H9 (cell line): ENCODE results near the gene VENTX. TPM values are rescaled to one million over a fixed set of nuclear protein-coding genes. Genes with fewer than 3 reads are reported as not detected.

ENCODE experiments used
- DNase-seq: peaks from one replicate; pipeline ENCODE4 v3.0.0-alpha.2; 2017
- H2AFZ ChIP-seq: one replicate; pipeline ENCODE4 v1.6.1; 2013; ENCODE audit warnings: mild to moderate bottlenecking, low read length, control low read depth, moderate library complexity
- H2AK5ac ChIP-seq: 2 replicates; pipeline ENCODE4 v1.6.1; 2013; ENCODE audit warnings: low read length, control low read depth, mixed read lengths; ENCODE audit not compliant: insufficient read length
- H2BK120ac ChIP-seq: one replicate; pipeline ENCODE4 v1.6.1; 2013; ENCODE audit warnings: low read depth, mild to moderate bottlenecking, low read length, control low read depth, inconsistent platforms; ENCODE audit not compliant: poor library complexity, severe bottlenecking
- H2BK12ac ChIP-seq: 2 replicates; pipeline ENCODE4 v1.6.1; 2013; ENCODE audit warnings: low read length, control low read depth, mixed read lengths, low read depth; ENCODE audit not compliant: insufficient read length
- H2BK15ac ChIP-seq: 2 replicates; pipeline ENCODE4 v1.6.1; 2013; ENCODE audit warnings: low read depth, low read length, control low read depth
- H2BK20ac ChIP-seq: one replicate; pipeline ENCODE4 v1.6.1; 2013; ENCODE audit warnings: low read depth, mild to moderate bottlenecking, low read length, control low read depth, inconsistent platforms; ENCODE audit not compliant: poor library complexity, severe bottlenecking
- H2BK5ac ChIP-seq: 2 replicates; pipeline ENCODE4 v1.6.1; 2013; ENCODE audit warnings: low read length, control low read depth, mixed read lengths; ENCODE audit not compliant: insufficient read length
- H3K14ac ChIP-seq: 2 replicates; pipeline ENCODE4 v1.6.1; 2013; ENCODE audit warnings: low read length, control low read depth; ENCODE audit not compliant: insufficient read depth
- H3K18ac ChIP-seq: 2 replicates; pipeline ENCODE4 v1.6.1; 2013; ENCODE audit warnings: low read depth, mild to moderate bottlenecking, mixed read lengths, low read length, control low read depth; ENCODE audit not compliant: insufficient read length
- H3K23ac ChIP-seq: 2 replicates; pipeline ENCODE4 v1.6.1; 2013; ENCODE audit warnings: low read length, control low read depth, mixed read lengths, low read depth; ENCODE audit not compliant: insufficient read length
- H3K23me2 ChIP-seq: 2 replicates; pipeline ENCODE4 v1.6.1; 2013; ENCODE audit warnings: low read depth, mild to moderate bottlenecking, mixed read lengths, low read length, control low read depth; ENCODE audit not compliant: insufficient read length, poor library complexity, severe bottlenecking
- H3K27ac ChIP-seq: 2 replicates; pipeline ENCODE4 v1.5.1; 2013; ENCODE audit warnings: low read length, control low read depth, mixed read lengths, low read depth; ENCODE audit not compliant: insufficient read length
- H3K27me3 ChIP-seq: 2 replicates; pipeline ENCODE4 v1.6.1; 2013; ENCODE audit warnings: low read length, control low read depth, inconsistent platforms; ENCODE audit not compliant: insufficient read depth
- H3K4ac ChIP-seq: 2 replicates; pipeline ENCODE4 v1.6.1; 2013; ENCODE audit warnings: low read depth, mild to moderate bottlenecking, control low read depth, inconsistent platforms, low read length, moderate library complexity
- H3K4me1 ChIP-seq: 2 replicates; pipeline ENCODE4 v1.6.1; 2013; ENCODE audit warnings: low read length, control low read depth, inconsistent platforms; ENCODE audit not compliant: insufficient read depth
- H3K4me2 ChIP-seq: 2 replicates; pipeline ENCODE4 v1.6.1; 2013; ENCODE audit warnings: low read length, control low read depth, mixed read lengths; ENCODE audit not compliant: insufficient read length, insufficient read depth
- H3K56ac ChIP-seq: 2 replicates; pipeline ENCODE4 v1.6.1; 2013; ENCODE audit warnings: low read depth, mild to moderate bottlenecking, mixed read lengths, low read length, control low read depth; ENCODE audit not compliant: insufficient read length
- H3K79me1 ChIP-seq: 2 replicates; pipeline ENCODE4 v1.6.1; 2013; ENCODE audit warnings: low read depth, mild to moderate bottlenecking, moderate library complexity, low read length, control low read depth, inconsistent platforms; ENCODE audit not compliant: insufficient read depth, poor library complexity, severe bottlenecking
- H3K79me2 ChIP-seq: 2 replicates; pipeline ENCODE4 v1.6.1; 2013; ENCODE audit warnings: low read length, control low read depth, inconsistent platforms; ENCODE audit not compliant: insufficient read depth
- H3K9ac ChIP-seq: 2 replicates; pipeline ENCODE4 v1.6.1; 2013; ENCODE audit warnings: low read length, control low read depth, mixed read lengths; ENCODE audit not compliant: insufficient read length; ENCODE audit errors: extremely low read depth
- H3K9me3 ChIP-seq: one replicate; pipeline ENCODE4 v1.6.1; 2013; ENCODE audit warnings: low read depth, low read length, inconsistent platforms; ENCODE audit not compliant: control insufficient read depth
- H3T11ph ChIP-seq: one replicate; pipeline ENCODE4 v1.6.1; 2013; ENCODE audit warnings: mild to moderate bottlenecking, low read length, control low read depth, inconsistent platforms
- H4K20me1 ChIP-seq: one replicate; pipeline ENCODE4 v1.6.1; 2013; ENCODE audit not compliant: control insufficient read depth, insufficient read length, insufficient read depth
- H4K5ac ChIP-seq: 2 replicates; pipeline ENCODE4 v1.6.1; 2013; ENCODE audit warnings: low read depth, mild to moderate bottlenecking, mixed read lengths, low read length, control low read depth; ENCODE audit not compliant: insufficient read length
- H4K8ac ChIP-seq: replicated peaks from 2 replicates; pipeline ENCODE4 v1.6.1; 2013; ENCODE audit warnings: low read length, control low read depth, mixed read lengths, low read depth; ENCODE audit not compliant: insufficient read length
- H4K91ac ChIP-seq: 2 replicates; pipeline ENCODE4 v1.6.1; 2013; ENCODE audit warnings: low read depth, mild to moderate bottlenecking, moderate library complexity, mixed read lengths, low read length, control low read depth; ENCODE audit not compliant: insufficient read length
- H3K27ac Mint-ChIP-seq, 3 experiments: 2 replicates in 2 of 3; 3 replicates in 1 of 3; pipeline ENCODE4 v1.8.0; 2020 to 2021; ENCODE audit warnings: mixed read lengths in 3 of 3, mild to moderate bottlenecking in 1 of 3, moderate library complexity in 1 of 3
- H3K27me3 Mint-ChIP-seq: 2 replicates; pipeline ENCODE4 v1.8.0; 2021; ENCODE audit warnings: low read depth, mild to moderate bottlenecking, moderate library complexity, mixed read lengths
- H3K36me3 Mint-ChIP-seq, 3 experiments: 2 replicates in 2 of 3; 3 replicates in 1 of 3; pipeline ENCODE4 v1.8.0; 2020 to 2021; ENCODE audit warnings: low read depth in 3 of 3, mixed read lengths in 3 of 3; ENCODE audit not compliant: insufficient read depth in 1 of 3
- H3K4me1 Mint-ChIP-seq, 2 experiments: 2 replicates each; pipeline ENCODE4 v1.8.0; 2020; ENCODE audit warnings: mixed read lengths in 2 of 2
- H3K4me3 Mint-ChIP-seq, 2 experiments: 2 replicates in 1 of 2; 3 replicates in 1 of 2; pipeline ENCODE4 v1.8.0; 2020 to 2021; ENCODE audit warnings: mild to moderate bottlenecking in 2 of 2, mixed read lengths in 2 of 2, moderate library complexity in 1 of 2
- H3K9me3 Mint-ChIP-seq, 2 experiments: 2 replicates in 1 of 2; 3 replicates in 1 of 2; pipeline ENCODE4 v1.8.0; 2020; ENCODE audit warnings: mild to moderate bottlenecking in 2 of 2, mixed read lengths in 2 of 2, moderate library complexity in 1 of 2
- CTCF ChIP-seq: fragments of 200-600 bp; sonication (generic); conservative IDR thresholded peaks from 3 replicates; pipeline ENCODE4 v1.8.0; 2021; ENCODE audit warnings: antibody characterized with exemption, mild to moderate bottlenecking
- WGBS: extraction: QIAGEN DNeasy Blood & Tissue Kit; methylation state at CpG from one replicate; pipeline ENCODE4 v1.1.7; 2013; ENCODE audit warnings: missing lambda C conversion rate, low lambda C conversion rate, mixed read lengths; ENCODE audit not compliant: insufficient read length; ENCODE audit errors: extremely low coverage; 5-methylcytosine and 5-hydroxymethylcytosine counted together
- total RNA-seq: library from RNA; stranded (reverse); gene quantifications from 2 replicates; pipeline ENCODE4 v1.2.1, GENCODE V29; 2021

Gene VENTX
- total RNA-seq, 1 experiment from 2014 or later: 10.9 TPM

- no peaks in the 10 kb centered on the region for H3K36me3 Mint-ChIP-seq
- peak overlapping the region in 1 of 3 experiments; percentile 1; a peak in 1 of 7 replicates for H3K27ac Mint-ChIP-seq
- H3K23me2 ChIP-seq: no peaks in the 10 kb centered on the region
These were observed 11.6 kb downstream of the VENTX start for GRCh38 chr10:133249094-133249780.

More at GRCh38 chr10:133249094-133249780, 11.6 kb downstream of the VENTX start:
- no peak overlapping the region for H2BK20ac ChIP-seq
- no peaks in the 10 kb centered on the region; a peak in 1 of 5 replicates for H3K9me3 Mint-ChIP-seq
- WGBS: no CpG with 5 or more reads among the region's 21 CpGs
- H3K4me1 Mint-ChIP-seq: peaks cover 19 to 30% of the 10 kb centered on the region in 2 experiments
- H3K4me2 ChIP-seq: no peak overlapping the region
- no peak overlapping the region for H3T11ph ChIP-seq
- H3K79me1 ChIP-seq: no peaks in the 10 kb centered on the region
- no peaks in the 10 kb centered on the region for H3K79me2 ChIP-seq
- no peak overlapping the region for H2BK5ac ChIP-seq
- H3K18ac ChIP-seq: no peak overlapping the region
- H3K27me3 Mint-ChIP-seq: peaks cover 6% of the 10 kb centered on the region
- no peak overlapping the region for H3K27ac ChIP-seq
- no peak overlapping the region for H3K14ac ChIP-seq
- no peak for DNase-seq
- no peak overlapping the region for H2BK120ac ChIP-seq
- H3K56ac ChIP-seq: no peak overlapping the region
- H3K4ac ChIP-seq: no peak overlapping the region
- no peak overlapping the region for H4K5ac ChIP-seq
- H3K9me3 ChIP-seq: no peaks in the 10 kb centered on the region
- H3K27me3 ChIP-seq: no peaks in the 10 kb centered on the region
- no peak overlapping the region for H4K8ac ChIP-seq
- no peaks in the 10 kb centered on the region for H3K4me1 ChIP-seq
- H4K91ac ChIP-seq: no peak overlapping the region
- H3K4me3 Mint-ChIP-seq: no peak overlapping the region
- H2BK15ac ChIP-seq: no peak overlapping the region
- no peak overlapping the region for H2AK5ac ChIP-seq
- peak; percentile 29; the same call in 1 of the 3 replicates for TF ChIP-seq CTCF
- H2AFZ ChIP-seq: no peak overlapping the region
- no peak overlapping the region for H3K9ac ChIP-seq
- no peak overlapping the region for H3K23ac ChIP-seq
- H4K20me1 ChIP-seq: no peaks in the 10 kb centered on the region
- no peak overlapping the region for H2BK12ac ChIP-seq
